HepG2 (cell line): ENCODE measurements around the gene HBE1. TPM values are rescaled to one million over a fixed set of nuclear protein-coding genes. Genes with fewer than 3 reads are reported as not detected.

Source experiments
- ATAC-seq: fragments of 200-7000 bp; cut with Tn5 transposase; 3 replicates; pipeline ENCODE4 v1.9.1; 2020; ENCODE audit warnings: mild to moderate bottlenecking, moderate library complexity
- BruUV-seq: library from RNA; stranded (reverse); fragments of 400-500 nt; replicated peaks from 2 replicates; lab custom pipeline; 2021; lab: Mats Ljungman, UMichigan
- CTCF ChIA-PET: fragments of 300-600 bp; formaldehyde crosslinking; extraction: SDS; loops from one replicate; lab custom pipeline; 2021; ENCODE audit warnings: low total read pairs, inconsistent platforms, low intra/inter-chr PET ratio; lab: Yijun Ruan, JAX
- POLR2A ChIA-PET: fragments of 350-600 bp; sonication (Branson Sonifier 250); formaldehyde crosslinking; loops from one replicate; lab custom pipeline; 2020; ENCODE audit warnings: antibody characterized with exemption, inconsistent platforms; lab: Yijun Ruan, JAX
- DNase-seq: peaks from one replicate; pipeline ENCODE4 v3.0.0-alpha.2; 2015; ENCODE audit warnings: low spot score
- FAIRE-seq: peaks from 3 replicates; lab custom pipeline; 2011; peaks lifted over from hg19 to GRCh38; lab: Jason Lieb, UNC
- H2AFZ ChIP-seq: one replicate; pipeline ENCODE4 v1.6.1; 2011; ENCODE audit warnings: low read length, inconsistent platforms
- H3K27ac ChIP-seq: fragments of 300-600 bp; 3 replicates; pipeline ENCODE4 v1.8.0; 2011; ENCODE audit warnings: mixed run types, mild to moderate bottlenecking, mixed read lengths, low read length, inconsistent platforms; ENCODE audit not compliant: insufficient read depth; ENCODE audit errors: extremely low read length
- H3K27me3 ChIP-seq, 2 experiments: fragments of 200-600 bp in 1 of 2; 2 replicates in 1 of 2; 3 replicates in 1 of 2; pipeline versions ENCODE4 v1.6.0 to v1.8.0; 2011; ENCODE audit warnings: low read length in 2 of 2, mild to moderate bottlenecking in 2 of 2, moderate library complexity in 2 of 2, inconsistent platforms in 1 of 2; ENCODE audit not compliant: insufficient read depth in 2 of 2, control insufficient read depth in 1 of 2
- H3K36me3 ChIP-seq, 2 experiments: fragments of 200-600 bp in 1 of 2; replicated peaks in 1 of 2; 2 replicates in 1 of 2; 3 replicates in 1 of 2; pipeline versions ENCODE4 v1.5.1 to v1.8.0; 2011; ENCODE audit warnings: low read length in 2 of 2, inconsistent platforms in 1 of 2; ENCODE audit not compliant: insufficient read depth in 2 of 2, control insufficient read depth in 1 of 2
- H3K4me1 ChIP-seq: 2 replicates; pipeline ENCODE4 v1.5.1; 2012; ENCODE audit warnings: low read length, inconsistent platforms; ENCODE audit not compliant: insufficient read depth
- H3K4me2 ChIP-seq: 2 replicates; pipeline ENCODE4 v1.6.0; 2011; ENCODE audit warnings: low read depth, low read length, inconsistent platforms
- H3K4me3 ChIP-seq, 3 experiments: fragments of 200-600 bp in 1 of 3; sonication (generic), shearing (Covaris generic) in 1 of 3; replicated peaks in 1 of 3; 2 replicates each; pipeline ENCODE4 v1.5.1; 2011 to 2016; ENCODE audit warnings: low read length in 3 of 3, inconsistent platforms in 2 of 3, low read depth in 2 of 3, mild to moderate bottlenecking in 2 of 3, control low read depth in 1 of 3, mixed read lengths in 1 of 3; ENCODE audit not compliant: insufficient read depth in 1 of 3
- H3K79me2 ChIP-seq: one replicate; pipeline ENCODE4 v1.6.1; 2011; ENCODE audit warnings: low read length, inconsistent platforms; ENCODE audit not compliant: insufficient read depth
- H3K9ac ChIP-seq: 2 replicates; pipeline ENCODE4 v1.6.0; 2011; ENCODE audit warnings: mild to moderate bottlenecking, low read depth, low read length, inconsistent platforms; ENCODE audit not compliant: insufficient read depth
- H3K9me3 ChIP-seq: 2 replicates; pipeline ENCODE4 v1.5.1; 2012; ENCODE audit warnings: mild to moderate bottlenecking, low read length
- H4K20me1 ChIP-seq: 2 replicates; pipeline ENCODE4 v1.6.0; 2011; ENCODE audit warnings: inconsistent platforms, mild to moderate bottlenecking, low read length, moderate library complexity; ENCODE audit not compliant: insufficient read depth
- DNMT1 ChIP-seq: sonication (generic); formaldehyde crosslinking; IDR thresholded peaks from 2 replicates; pipeline ENCODE4 v1.5.1; 2020; ENCODE audit warnings: mild to moderate bottlenecking, missing genetic modification reagents
- FOXA3 ChIP-seq: IDR thresholded peaks from 2 replicates; pipeline ENCODE4 v1.6.1; 2016; ENCODE audit warnings: missing genetic modification reagents, missing compliant biosample characterization
- GABPB1 ChIP-seq: IDR thresholded peaks from 2 replicates; pipeline ENCODE4 v1.6.1; 2016; ENCODE audit warnings: mild to moderate bottlenecking, missing genetic modification reagents, moderate library complexity, missing compliant biosample characterization
- MXD4 ChIP-seq: IDR thresholded peaks from 2 replicates; pipeline ENCODE4 v1.6.1; 2016; ENCODE audit warnings: mild to moderate bottlenecking, missing biosample characterization, missing genetic modification reagents
- RFXAP ChIP-seq: sonication (generic); formaldehyde crosslinking; IDR thresholded peaks from 2 replicates; pipeline ENCODE4 v1.4.0; 2020; ENCODE audit warnings: missing genetic modification reagents, borderline replicate concordance
- ZBTB34 ChIP-seq: sonication (generic); formaldehyde crosslinking; IDR thresholded peaks from 2 replicates; pipeline ENCODE4 v1.8.0; 2022; ENCODE audit warnings: mild to moderate bottlenecking, missing genetic modification reagents
- ZNF317 ChIP-seq: sonication (generic); formaldehyde crosslinking; IDR thresholded peaks from 2 replicates; pipeline ENCODE4 v1.5.0; 2020; ENCODE audit warnings: mild to moderate bottlenecking, missing genetic modification reagents
- ZNF615 ChIP-seq: sonication (generic); formaldehyde crosslinking; IDR thresholded peaks from 2 replicates; pipeline ENCODE4 v1.5.0; 2020; ENCODE audit warnings: mild to moderate bottlenecking, missing genetic modification reagents, borderline replicate concordance
- ZNF746 ChIP-seq: sonication (generic); formaldehyde crosslinking; IDR thresholded peaks from 2 replicates; pipeline ENCODE4 v1.8.0; 2022; ENCODE audit warnings: mild to moderate bottlenecking, missing genetic modification reagents
- ZNF816 ChIP-seq: sonication (generic); formaldehyde crosslinking; IDR thresholded peaks from 2 replicates; pipeline ENCODE4 v1.8.0; 2022; ENCODE audit warnings: missing genetic modification reagents, mild to moderate bottlenecking, borderline replicate concordance
- WGBS: methylation state at CpG from one replicate; pipeline ENCODE4 v1.1.6; 2017; ENCODE audit warnings: low lambda C conversion rate; 5-methylcytosine and 5-hydroxymethylcytosine counted together
- in situ Hi-C: cut with HindIII; loops from 2 replicates; pipeline ENCODE4 v1.10.0; 2017; ENCODE audit warnings: low pct_unique_long_range_greater_than_20kb; ENCODE audit not compliant: extremely low pct_ligation_motif_present
- intact Hi-C: fragments of 100-400 bp; cut with micrococcal nuclease; formaldehyde crosslinking; loops from one replicate; pipeline ENCODE4 v1.10.0; 2022; ENCODE audit not compliant: unreplicated experiment
- polyA plus RNA-seq, 8 experiments: library from polyadenylated mRNA; depleted of rRNA in 3 of 8; stranded (reverse) in 7 of 8; unstranded in 1 of 8; fragments of >200 nt; fragmentation: Illumina TruSeq in 4 of 8; extraction: Trizol in 4 of 8; gene quantifications; 2 replicates each; pipeline versions ENCODE4 v1.2.1 to v1.2.3, GENCODE V29; 2011 to 2016; ENCODE audit warnings: low read depth in 4 of 8, missing spikeins in 1 of 8, mixed read lengths in 1 of 8; ENCODE audit not compliant: insufficient read depth in 1 of 8
- total RNA-seq, 5 experiments: library from RNA; depleted of rRNA; stranded (reverse); fragments of >200 nt; fragmentation: Illumina TruSeq; extraction: Trizol; gene quantifications; 2 replicates each; pipeline ENCODE4 v1.2.3, GENCODE V29; 2016; ENCODE audit warnings: low read depth in 1 of 5

HBE1 gene
- total and polyA plus RNA-seq, 2 of the 13 experiments (the other 11 are each of a cell fraction or from before 2014, with no cell fraction given) = 0.24 to 0.35 TPM

GRCh38 chr11:5317292-5317691 lies 47.5 kb upstream of the HBE1 start:
- no peaks in the 10 kb centered on the region for H3K79me2 ChIP-seq
- CTCF ChIA-PET = no interaction called here
- H3K36me3 ChIP-seq = no peaks in the 10 kb centered on the region
- TF ChIP-seq RFXAP (CRISPR knock-in tag) (no peak), GABPB1 (CRISPR knock-in tag) (no peak), FOXA3 (CRISPR knock-in tag) (no peak), MXD4 (CRISPR knock-in tag) (no peak), DNMT1 (no peak), ZNF816 (CRISPR knock-in tag) (no peak), ZNF746 (CRISPR knock-in tag) (no peak), ZNF615 (CRISPR knock-in tag) (no peak), ZNF317 (CRISPR knock-in tag) (no peak), ZBTB34 (CRISPR knock-in tag) (no peak)
- POLR2A ChIA-PET = no interaction called here
- no peak for DNase-seq
- in situ Hi-C loops = no loop called here
- H4K20me1 ChIP-seq = no peaks in the 10 kb centered on the region
- no peaks in the 10 kb centered on the region; a peak in 1 of 5 replicates for H3K27me3 ChIP-seq
- 12% methylated on average over 5 of the region's 5 CpGs for WGBS
- no peaks in the 10 kb centered on the region for H3K9me3 ChIP-seq
- no peak for FAIRE-seq
- no peak overlapping the region for H3K4me3 ChIP-seq
- H3K27ac ChIP-seq = no peak overlapping the region
- no peak overlapping the region for H3K9ac ChIP-seq
- no peak for ATAC-seq
- intact Hi-C loops = no loop called here
- H3K4me1 ChIP-seq = no peaks in the 10 kb centered on the region
- no TSS peak for BruUV-seq
- H2AFZ ChIP-seq = no peak overlapping the region
- H3K4me2 ChIP-seq = no peak overlapping the region
